ENCODE measurements around the gene CEACAM20.
"Not testable (repeated sequence)": the region's sequence is repeated elsewhere in the genome, so short reads cannot be mapped to it uniquely, and the experiment has no call there.

Gene CEACAM20

DNA sequence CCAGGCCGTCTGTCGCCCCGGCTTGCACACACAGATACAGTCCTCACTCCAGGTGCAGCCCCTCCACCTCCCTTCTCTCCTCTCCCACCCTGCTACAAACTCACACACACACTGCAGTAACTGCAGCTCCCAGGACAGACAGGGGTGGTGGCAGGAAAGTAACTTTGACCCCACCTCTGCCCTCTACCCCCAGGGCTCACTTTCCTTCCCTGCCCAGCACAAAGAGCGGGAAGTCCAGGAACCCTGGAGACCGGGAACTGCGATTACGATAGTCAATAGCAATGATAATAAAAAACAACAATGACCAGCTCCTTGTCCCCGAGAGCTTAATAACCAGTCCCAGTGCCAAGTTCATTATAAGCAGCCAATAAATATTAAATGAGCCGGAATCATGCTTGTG is at the start of gene CEACAM20:
Gene CEACAM20 (minus strand): TSS at position 140 of the 400 bp plus-strand sequence. CDS start 166 bp downstream, outside the sequence.
- no peak for DNase-seq

DNA sequence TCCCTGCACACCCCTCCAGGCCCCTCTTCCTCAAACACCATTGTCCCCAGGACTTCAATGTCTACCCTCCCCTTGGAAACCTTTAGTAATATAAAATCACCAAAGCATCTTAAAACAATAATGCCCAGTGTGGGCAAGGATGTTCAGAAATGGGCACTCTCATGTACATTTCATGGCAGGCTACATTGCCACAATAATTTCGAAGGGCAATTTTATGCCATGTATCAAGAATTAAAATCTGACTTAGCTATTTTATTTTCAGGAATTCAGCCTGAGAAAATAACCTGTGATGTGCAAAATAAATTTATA is 48.0 kb upstream of the CEACAM20 start:
- DNase-seq: no peak

DNA sequence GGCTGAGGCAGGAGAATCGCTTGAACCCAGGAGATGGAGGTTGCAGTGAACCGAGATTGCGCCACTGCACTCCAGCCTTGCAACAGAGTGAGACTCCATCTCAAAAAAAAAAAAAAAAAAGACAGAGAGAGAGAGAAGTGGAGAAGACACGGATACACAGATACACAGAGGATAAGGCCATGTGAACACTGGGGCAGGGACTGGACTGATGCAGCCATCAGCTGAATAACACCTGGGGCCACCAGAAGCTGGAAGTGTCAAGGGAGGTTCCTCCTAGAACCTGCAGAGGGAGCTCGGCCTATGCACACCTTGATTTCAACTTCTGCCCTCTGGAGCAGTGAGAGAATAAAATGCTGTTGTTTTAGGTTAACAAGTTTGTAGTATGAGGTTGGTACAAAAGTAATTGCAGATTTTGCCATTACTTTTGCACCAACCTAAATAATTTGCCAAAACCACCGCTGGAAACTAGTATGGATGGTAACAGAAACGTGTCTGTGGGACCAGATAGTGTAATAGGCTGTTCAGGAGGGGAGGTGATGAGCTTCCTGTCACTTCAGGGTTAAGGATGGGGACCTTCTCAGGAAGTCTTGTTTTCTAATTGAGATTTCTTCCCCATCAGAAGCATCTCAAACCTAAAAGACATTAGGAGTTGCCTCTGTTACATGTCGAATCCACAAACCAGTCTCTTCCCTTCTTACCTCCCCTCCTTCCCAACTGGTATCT is 47.5 kb upstream of the CEACAM20 start:
- no peak for DNase-seq

DNA sequence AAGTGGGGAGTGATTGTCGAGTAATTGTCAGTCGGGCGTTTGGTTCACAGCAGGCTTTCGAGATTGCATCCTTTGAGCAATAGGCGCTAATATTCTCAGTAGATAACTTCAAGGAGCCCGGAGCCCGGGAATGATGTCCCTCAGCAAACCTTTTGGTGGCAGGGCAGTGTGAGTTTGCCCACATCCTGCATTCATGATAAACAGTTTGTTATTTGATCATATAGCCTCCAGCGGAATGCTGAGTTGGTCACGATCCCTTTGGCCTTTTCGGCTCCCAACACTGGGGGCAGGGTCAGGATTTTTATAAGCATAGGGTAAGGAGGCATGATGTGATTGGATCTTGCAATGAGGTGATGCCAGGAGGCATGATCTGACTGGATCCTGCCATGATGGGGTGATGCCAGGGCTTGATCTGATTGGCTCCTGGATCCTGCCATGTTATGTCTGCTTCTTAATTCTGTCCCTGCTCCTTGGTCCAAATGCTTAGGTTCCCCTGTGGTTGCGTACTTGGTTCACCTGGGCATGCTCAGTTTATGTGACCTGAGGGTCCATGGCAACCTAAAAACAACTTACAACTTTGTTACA is 45.7 kb upstream of the CEACAM20 start:
- no peak for DNase-seq

DNA sequence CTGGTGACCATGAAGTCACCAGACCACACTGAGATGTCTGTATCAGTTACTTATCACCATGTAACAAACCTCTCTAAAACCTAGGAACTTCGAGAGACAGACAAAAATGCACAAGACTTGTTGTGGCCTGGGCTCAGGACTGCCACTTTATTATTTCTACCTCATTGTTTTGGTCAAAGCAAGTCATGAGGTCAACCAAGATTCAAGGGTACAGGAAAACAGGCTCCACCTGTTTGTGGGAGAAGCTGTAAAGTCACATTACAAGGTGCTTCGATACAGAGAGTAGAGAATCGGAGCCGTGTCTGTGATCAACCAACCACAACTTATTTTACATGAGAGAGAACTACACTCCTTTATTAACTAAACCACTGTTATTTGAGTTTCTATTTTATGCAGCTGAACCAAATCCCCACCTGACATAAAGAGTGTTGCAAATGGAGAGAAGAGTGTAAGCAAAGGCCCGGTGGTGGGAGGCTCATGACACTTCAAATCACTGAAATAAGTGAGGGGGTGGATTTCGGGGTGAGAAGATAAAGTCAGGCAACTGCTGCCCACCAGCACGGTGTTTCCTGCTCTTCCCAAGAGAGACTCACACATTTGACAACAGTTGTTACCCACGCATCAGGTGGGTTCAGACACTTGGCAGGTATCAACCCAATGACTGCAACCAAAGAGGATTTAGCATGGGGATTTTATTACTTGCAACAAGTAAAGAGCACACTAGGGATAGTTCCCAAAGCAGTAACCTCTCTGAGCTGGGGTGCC is 44.9 kb upstream of the CEACAM20 start:
- DNase-seq: no peak

DNA sequence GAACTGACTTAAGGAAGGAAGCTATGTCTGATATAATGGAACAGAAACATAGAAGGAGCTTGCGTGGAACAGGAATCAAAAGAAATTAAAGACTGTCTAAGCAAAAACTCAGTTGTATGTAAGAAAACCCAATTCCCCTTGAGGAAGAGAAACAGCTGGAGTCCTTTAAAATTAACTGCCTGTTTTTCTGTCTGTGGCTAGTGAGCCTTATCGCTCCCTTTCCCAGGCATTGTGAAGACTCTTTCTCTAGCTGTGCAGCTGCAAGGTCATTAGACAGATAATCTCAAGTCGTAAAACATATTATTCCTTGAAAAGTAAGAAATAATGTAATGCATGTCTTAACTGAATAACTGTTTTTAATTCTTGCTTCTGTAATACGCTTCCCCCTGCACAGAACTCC is 44.2 kb upstream of the CEACAM20 start:
- DNase-seq: no peak

DNA sequence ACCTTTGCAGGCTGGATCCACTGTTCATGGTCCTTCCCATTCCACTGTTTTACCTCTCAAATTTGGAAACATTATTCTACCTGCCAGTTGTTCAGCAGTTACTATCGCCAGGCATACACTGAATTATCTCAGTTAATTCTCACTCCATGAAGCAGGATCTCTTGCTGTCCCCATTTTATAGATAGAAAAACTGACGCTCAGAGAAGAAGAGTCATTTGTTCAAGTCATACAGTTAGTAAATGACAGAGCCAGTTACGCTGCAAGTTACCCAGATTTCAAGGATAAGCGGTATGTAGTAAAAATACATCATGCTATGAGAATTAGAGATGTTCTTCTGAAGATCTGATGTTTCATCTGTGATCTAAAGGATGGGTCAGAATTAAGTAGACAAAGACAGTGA is 43.7 kb upstream of the CEACAM20 start:
- no peak for DNase-seq

DNA sequence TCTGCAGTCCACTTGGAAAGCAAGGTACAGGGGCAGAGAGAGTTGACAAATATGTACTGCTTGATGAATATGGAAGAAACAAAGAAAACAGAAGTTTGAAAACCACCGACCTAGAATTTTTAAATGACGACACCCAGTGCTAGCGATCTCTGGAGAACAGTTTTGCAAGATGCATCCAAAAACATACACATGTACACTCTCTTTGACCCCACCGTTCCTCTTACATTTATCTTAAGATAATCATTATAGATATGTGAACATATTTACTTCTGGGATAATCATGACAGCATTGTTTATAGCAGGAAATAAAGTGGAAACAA is 43.1 kb upstream of the CEACAM20 start:
- DNase-seq: no peak

DNA sequence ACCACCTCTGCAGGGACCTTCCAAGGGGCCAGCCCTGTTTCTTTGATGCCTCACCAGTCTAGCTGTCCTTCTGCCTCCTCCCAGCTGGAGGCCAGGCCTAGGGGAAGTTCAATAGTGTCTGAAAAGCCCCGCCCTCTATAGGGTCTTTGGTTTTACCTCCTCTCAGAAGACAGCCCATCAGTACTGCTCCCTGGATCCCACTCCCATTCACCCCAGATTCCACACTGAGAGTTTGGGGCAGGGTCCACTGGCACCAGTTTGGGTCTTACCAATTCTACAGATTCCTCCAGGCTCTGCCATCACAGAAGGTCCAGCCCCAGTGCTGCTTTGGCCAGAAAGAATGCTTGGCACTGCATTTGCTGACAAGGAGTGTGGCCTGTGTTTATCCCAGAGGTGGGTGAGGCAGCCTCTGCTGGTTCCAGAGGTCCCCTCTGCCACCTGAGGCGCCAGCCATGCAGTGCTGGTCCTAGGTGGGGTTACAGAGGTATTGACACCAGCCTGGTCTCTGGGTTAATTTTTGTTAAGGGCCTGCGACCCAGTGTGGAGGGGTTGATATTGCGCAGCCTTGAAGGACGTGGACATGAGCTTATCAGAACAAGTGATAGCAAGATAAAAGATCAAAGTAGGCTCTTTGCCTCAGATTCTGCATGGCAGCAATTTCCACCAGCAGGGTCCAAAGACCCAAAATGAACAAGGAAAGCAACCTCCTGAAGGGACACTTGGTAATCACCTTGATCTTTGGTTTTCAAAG is 42.5 kb upstream of the CEACAM20 start:
- no peak for DNase-seq

DNA sequence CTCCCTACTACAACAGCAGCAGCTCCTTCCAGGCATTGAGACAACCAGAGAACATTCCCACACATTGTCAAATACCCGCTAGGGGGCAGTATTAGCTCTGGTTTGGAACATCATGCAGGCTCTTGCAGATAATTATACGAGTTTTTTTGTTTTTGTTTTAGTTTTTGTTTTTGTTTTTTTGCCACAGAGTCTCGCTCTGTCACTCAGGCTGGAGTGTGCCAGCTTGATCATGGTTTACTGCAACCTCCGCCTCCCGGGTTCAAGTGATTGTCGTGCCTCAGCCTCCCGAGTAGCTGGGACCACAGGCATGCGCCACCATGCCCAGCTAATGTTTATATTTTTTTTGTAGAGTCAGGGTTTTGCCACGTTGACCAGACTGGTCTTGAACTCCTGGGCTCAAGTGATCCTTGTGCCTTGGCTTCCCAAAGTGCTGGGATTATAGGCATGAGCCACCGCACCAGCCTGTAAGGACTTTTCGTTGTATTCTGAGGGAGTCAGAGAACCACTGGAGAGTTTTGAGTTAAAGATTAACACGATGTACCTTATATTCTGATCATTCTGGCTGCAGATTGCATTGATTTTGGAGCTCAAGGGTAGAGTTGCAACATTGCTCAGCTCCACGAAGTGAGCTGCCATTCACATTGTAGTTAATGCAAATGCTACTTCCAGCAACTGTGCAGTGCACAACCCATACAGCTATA is 41.7 kb upstream of the CEACAM20 start:
- DNase-seq: peak; percentile 52

DNA sequence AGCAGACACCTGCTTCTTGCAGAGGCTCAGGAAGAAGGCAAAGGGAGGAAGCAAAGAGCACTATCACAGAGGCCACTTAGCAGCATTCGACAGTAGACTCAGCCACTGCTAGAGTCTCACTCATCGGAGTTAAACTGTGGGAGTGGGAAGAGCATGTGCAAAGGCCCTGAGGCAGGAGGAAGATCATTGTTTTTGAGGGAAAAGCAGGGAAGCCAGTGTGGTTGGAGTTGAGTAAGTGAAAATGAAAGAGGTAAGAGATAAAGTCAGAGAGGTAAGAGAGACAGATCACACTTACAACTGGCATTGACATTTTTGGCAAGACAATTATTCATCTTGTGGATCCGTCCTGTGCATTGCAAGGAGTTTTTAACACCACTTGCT is 41.1 kb upstream of the CEACAM20 start:
- no peak for DNase-seq

DNA sequence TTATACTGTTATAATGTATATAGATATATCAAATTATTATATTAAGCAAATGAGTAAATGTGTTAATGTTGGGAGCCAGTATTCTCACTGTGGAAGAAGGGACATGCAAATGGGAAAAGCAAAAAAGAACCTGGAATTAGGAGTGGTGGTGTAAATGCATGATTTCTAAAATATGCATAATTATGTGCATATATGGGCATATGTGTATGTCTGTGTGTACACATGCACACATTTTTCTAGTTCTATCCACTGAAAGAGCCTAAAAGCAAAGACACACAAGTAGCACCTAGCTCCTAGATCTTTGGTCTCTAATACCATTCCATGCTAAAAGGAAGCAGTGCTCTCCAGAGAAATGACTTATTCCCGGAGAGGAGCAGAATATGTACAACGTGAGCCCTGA is 38.3 kb upstream of the CEACAM20 start:
- DNase-seq: no peak

DNA sequence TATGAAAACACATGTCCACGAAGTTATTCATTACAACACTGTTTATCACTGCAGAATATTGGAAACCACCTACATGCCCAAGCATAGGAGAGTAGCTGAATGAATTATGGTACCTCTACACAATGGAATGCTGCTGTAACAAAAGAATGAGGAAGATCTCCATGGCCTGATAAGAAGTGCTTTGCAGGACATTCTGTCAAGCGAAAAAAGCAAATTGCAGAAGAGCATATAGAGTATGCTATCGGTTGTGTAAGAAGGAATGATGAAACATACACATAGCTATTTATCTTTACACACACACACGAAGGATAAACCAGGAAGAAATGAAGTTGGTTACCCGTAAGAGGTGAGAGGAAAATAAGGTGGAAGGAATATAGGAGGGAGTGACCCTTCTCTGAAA is 37.5 kb upstream of the CEACAM20 start:
- no peak for DNase-seq

DNA sequence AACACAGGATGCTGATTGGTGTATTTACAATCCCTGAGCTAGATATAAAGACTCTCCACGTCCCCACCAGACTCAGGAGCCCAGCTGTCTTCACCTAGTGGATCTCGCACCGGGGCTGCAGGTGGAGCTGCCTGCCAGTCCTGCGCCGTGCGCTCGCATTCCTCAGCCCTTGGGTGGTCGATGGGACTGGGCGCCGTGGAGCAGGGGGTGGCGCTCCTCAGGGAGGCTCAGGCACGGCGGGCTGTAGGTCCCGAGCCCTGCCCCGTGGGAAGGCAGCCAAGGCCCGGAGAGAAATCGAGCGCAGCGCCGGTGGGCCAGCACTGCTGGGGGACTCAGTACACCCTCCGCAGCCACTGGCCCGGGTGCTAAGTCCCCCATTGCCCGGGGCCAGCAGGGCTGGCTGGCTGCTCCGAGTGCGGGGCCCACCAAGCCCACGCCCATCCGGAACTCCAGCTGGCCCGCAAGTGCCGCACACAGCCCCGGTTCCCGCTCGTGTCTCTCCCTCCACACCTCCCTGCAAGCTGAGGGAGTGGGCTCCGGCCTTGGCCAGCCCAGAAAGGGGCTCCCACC is 33.7 kb upstream of the CEACAM20 start:
- not testable (repeated sequence) for DNase-seq

DNA sequence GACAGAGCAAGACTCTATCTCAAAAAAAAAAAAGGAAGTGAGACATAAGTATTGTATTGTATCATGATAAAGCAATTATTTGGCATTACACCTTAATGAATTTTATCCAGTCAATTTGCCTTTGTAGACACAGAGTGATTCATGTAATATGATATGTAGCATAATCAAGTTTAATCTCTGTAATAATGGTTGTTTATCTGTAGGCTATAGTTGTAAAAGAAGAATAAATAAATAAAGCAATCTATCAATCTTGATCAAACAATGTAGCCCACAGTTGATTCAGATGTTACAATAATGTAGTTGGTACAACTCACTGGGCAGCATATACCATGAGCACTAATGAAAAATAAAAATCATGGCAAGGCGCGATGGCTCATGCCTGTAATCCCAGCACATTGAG is 28.5 kb upstream of the CEACAM20 start:
- DNase-seq: no peak

DNA sequence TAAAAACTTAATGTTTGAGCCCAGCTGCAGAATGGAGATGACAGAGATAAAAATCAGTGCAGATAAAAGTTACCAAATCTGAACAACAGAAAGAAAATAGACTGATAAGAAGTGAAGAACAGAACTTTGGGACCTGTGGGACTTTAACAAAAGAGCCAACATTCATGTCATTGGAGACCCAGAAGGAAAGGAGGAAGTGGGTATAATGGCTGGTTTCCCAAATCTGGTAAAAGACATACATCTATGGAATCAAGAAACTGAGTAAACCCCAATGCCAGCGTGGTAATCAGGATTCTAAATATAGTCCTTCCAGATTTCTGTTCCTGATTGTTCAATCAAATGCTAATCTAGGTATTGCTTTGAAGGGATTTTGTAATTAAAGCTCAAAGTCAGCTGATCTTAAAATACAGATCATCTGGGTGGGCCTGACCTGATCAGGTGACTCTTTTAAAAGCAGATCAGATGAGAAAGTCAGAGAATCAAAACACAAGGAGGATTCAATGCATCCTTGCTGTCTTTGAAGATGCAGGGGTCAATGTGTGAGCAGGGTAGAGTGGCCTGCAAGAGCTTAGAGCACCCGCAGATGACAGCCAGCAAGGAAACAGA is 25.3 kb upstream of the CEACAM20 start:
- DNase-seq: no peak

DNA sequence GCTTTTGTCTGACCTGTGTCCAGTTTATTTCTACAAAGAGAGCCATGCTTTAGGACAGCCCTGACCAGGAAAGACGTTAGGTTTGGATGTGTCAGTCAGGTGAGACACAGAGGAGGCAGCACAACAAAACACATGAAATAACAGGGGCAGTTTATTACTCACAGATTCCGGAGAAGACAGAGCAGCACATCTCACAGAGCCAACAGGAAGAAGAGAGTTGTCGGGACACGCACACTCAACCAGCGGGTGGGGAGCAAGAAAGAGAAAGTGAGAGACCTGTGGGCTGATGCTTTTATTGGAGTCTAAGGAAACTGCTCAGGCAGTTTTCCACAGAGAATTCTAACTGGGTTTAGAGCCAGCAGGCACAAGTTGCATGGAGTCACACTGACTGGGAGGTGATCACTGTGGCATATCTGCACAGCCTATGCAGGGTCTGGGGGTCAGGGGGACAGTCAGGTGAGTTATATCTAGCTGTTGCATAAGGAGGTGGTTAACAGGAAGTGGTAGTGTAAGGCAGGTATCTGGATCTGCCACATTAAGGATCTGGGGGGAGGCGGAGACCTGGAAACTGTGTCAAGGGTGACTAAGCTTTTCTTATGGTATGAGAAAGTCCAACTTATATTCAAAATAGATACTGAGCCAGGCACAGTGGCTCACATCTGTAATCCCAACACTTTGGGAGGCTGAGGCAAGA is 24.1 kb upstream of the CEACAM20 start:
- no peak for DNase-seq

DNA sequence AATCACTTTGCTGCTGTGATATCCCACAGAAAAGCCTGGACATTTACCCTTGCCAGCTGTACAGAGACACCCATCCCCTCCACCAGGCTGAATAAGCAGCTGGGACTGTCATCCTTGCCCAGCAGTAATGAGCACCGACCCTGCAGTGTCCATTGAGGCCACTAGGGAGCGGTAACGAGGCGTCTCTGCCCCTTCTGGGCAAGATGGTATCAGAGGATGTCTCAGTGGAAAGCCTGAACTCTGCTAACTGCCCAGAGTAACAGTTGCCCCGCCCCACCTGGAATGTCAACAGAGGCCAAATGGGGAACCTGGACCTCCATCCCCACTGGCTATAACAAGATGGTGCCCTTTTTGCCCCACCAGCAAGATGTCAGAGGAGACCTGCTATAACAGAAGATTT is 22.8 kb upstream of the CEACAM20 start:
- DNase-seq: no peak

DNA sequence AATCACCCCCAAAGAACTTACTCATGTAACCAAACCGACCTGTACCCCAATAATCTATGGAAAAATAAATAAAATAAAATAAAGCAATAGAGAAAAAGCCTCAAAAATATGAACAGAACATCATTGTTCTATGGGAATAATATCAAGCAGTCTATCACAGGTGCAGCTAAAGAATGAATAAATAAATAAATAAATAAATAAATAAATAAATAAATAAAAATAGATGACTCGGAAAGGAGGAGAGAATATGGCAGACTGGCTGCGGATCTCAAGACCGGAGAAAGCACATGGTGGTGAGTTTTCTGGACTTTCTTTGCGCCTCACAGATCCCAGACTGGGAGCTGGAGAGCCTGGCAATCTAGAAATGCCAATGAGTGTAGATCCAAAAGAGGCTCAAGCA is 22.4 kb upstream of the CEACAM20 start:
- DNase-seq: no peak

DNA sequence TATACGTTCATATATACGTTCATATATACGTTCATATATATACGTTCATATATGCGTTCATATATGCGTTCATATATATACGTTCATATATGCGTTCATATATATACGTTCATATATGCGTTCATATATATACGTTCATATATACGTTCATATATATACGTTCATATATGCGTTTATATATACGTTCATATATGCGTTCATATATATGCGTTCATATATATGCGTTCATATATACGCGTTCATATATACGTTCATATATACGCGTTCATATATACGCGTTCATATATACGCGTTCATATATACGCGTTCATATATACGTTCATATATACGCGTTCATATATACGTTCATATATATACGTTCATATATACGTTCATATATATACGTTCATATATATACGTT is 21.5 kb upstream of the CEACAM20 start:
- not testable (repeated sequence) for DNase-seq

DNA sequence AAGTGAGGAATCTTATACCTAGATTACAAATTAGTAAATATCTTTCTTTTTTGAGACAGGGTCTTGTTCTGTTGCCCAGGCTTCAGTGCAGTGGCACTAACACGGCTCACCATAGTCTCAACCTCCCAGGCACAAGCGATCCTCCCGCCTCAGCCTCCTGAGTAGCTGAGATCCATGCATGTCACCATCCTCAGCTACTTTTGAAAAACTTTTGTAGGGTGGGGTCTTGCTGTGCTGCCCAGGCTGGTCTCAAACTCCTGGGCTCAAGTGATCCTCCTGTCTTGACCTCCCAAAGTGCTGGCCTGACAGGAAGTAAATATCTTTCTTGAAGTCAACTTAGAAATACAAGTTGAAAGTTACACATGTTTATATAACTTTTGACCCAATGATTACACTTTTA is 20.0 kb upstream of the CEACAM20 start:
- DNase-seq: no peak

DNA sequence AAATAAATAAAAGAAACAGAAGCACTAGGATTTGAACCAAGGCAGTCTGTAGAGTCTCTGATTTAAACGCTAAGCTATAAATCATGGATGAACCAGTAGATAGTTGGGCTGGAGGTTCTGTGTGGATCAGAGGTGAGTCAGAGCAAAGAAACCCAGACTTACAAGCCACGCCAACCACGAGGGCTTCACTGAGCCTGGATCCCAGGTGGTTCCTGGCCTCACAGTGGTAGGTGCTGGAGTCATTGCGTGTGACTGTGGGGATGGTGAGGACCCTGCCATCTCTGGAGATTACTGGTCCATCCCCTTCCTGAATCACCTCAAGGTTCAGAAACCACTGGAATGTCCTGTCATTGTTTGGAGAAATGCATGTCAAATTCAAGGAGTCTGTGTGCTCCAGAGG is 19.3 kb upstream of the CEACAM20 start:
- no peak for DNase-seq
